Esophagus squamous epithelium (tissue), 4 donors: Measurements from ENCODE around the gene CTDSPL2.

Experiments
- POLR2A ChIP-seq, 4 donors: fragments of 450-650 bp; IDR thresholded peaks; one replicate each; pipeline ENCODE4 v1.6.1; 2017; ENCODE audit warnings: antibody characterized with exemption in 4 of 4, mild to moderate bottlenecking in 4 of 4, moderate library complexity in 3 of 4
- TF ChIP-seq, protein P1 (sequence below), 6 experiments: fragments of 450-650 bp in 4 of 6; fragments of 200-600 bp in 2 of 6; sonication (generic) in 2 of 6; IDR thresholded peaks; one replicate each; pipeline ENCODE4 v1.5.1; 2016 to 2019; ENCODE audit warnings: antibody characterized with exemption in 6 of 6, mild to moderate bottlenecking in 4 of 6, moderate library complexity in 4 of 6

DNA sequence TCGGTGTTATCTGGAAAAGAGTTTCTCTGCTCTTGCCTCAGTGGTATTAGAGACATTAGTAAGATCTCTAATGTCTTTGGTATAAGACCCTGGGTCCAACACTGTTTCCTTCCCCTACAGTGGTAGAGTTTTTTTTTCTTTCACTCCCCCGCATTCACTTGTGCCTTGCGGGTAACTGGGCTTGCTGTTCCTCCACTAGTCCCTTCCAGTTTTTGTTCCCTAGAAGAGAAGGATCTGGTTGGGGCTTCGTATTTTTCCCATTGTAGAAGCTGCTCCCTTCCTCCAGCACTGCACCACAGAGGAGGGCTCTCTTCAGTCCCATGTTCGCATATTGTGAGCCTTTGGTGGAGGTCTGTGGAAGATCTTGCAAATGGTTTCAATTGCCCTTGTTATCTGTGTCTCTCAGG is 13.7 kb downstream of the CTDSPL2 start:
- TF ChIP-seq, protein P1, sequence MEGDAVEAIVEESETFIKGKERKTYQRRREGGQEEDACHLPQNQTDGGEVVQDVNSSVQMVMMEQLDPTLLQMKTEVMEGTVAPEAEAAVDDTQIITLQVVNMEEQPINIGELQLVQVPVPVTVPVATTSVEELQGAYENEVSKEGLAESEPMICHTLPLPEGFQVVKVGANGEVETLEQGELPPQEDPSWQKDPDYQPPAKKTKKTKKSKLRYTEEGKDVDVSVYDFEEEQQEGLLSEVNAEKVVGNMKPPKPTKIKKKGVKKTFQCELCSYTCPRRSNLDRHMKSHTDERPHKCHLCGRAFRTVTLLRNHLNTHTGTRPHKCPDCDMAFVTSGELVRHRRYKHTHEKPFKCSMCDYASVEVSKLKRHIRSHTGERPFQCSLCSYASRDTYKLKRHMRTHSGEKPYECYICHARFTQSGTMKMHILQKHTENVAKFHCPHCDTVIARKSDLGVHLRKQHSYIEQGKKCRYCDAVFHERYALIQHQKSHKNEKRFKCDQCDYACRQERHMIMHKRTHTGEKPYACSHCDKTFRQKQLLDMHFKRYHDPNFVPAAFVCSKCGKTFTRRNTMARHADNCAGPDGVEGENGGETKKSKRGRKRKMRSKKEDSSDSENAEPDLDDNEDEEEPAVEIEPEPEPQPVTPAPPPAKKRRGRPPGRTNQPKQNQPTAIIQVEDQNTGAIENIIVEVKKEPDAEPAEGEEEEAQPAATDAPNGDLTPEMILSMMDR (IDR thresholded peaks at IDR 0.05), result no peak
- TF ChIP-seq POLR2A (IDR thresholded peaks at IDR 0.05), result no peak
